NCI-H187 treated with DMSO at 0.1 percent for 48 hours (cell line): ENCODE data around the gene DERA.
"Not testable (repeated sequence)": the region's sequence is repeated elsewhere in the genome, so short reads cannot be mapped to it uniquely, and the experiment has no call there.

Source experiments
- DNase-seq: peaks from one replicate; lab custom pipeline; 2025; lab: John Stamatoyannopoulos, UW

Gene DERA

GRCh38 chr12:16008421-16008824 is 97.3 kb downstream of the DERA start:
- no peak for DNase-seq

DNA sequence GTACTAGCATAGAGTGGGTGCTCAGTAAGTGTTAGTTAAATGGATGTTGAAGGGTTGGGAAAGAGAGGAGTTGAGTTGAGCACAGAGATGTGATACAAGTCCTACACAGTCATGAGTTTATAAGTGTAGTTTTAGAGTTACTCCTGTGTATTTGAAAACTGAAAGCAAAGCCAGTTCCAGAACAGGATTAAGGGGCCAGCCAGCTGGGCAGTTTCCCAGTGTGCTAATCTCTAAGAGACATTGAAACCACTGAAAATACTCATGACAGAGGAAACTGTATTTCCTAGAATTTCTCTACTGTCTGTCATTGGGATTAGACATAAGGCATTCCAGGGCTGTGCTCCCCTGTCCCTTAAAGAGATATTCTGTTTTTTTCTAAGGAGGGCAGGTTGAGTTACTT is 101.0 kb downstream of the DERA start:
- no peak for DNase-seq

GRCh38 chr12:16013722-16014121 is 102.6 kb downstream of the DERA start:
- DNase-seq: not testable (repeated sequence)

GRCh38 chr12:16014394-16014793 is 103.3 kb downstream of the DERA start:
- not testable (repeated sequence) for DNase-seq

DNA sequence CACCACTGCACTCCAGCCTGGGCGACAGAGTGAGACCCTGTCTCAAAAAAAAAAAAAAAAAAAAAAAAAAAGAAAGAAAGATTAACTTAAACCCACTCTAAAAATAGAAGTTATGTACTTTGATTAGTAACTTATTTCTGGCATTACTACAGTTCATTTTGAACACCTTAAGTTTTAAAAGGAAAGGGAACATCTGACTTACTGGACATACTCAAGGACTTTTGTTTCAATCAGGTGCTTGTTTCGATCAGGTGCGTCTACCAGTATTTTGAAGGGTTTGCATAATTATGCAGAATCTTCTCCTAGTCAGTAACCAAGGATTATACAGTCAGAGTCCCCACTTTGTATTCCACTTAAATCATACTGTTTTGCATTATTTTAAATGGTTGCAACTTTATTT is 105.6 kb downstream of the DERA start:
- no peak for DNase-seq

DNA sequence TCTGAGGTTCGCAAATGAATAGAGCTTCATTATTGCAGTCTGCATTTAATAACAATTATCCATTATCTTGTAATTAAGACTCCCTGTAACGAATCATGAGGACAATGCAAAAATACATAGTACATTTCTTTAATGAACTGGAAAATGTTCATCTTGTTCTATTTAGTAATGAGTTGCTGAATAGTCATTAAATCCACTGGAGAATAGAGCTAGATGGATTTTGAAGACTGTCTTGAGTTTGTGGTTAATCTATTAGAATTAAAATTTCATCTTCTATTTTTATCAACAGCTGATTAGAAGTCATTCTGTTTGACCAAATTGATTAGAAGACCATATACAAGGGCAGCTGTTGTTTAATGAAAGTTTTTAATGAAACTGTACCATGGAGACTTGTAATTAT is 107.2 kb downstream of the DERA start:
- DNase-seq: no peak

GRCh38 chr12:16019136-16019535 is 108.0 kb downstream of the DERA start:
- DNase-seq: no peak

- no peak for DNase-seq
Observed at GRCh38 chr12:16020031-16020430, 108.9 kb downstream of the DERA start.

DNA sequence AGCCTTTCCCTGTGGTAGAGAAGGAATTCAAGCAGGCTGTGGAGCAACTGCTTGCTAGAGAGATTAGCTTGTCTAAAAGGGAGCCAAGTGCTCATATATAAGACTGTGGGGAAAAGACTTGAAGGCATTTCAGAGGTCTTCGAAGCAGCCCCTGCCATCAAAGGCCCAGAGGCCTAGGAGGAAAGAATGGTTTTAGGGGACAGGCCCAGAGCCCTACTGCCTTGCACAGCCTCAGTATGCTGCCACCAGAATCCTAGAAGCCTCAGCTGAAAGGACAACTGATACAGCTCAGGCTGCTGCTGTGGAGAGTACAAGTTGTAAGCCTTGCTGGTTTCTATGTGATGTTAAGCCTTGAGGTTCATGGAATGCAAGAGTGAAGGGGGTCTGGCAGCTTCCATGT is 109.9 kb downstream of the DERA start:
- no peak for DNase-seq

- no peak for DNase-seq
Observed at GRCh38 chr12:16021676-16022075, 110.5 kb downstream of the DERA start.

GRCh38 chr12:16027002-16027401 is 115.9 kb downstream of the DERA start:
- no peak for DNase-seq

- no peak for DNase-seq
Observed at GRCh38 chr12:16030744-16031143, 119.6 kb downstream of the DERA start.

DNA sequence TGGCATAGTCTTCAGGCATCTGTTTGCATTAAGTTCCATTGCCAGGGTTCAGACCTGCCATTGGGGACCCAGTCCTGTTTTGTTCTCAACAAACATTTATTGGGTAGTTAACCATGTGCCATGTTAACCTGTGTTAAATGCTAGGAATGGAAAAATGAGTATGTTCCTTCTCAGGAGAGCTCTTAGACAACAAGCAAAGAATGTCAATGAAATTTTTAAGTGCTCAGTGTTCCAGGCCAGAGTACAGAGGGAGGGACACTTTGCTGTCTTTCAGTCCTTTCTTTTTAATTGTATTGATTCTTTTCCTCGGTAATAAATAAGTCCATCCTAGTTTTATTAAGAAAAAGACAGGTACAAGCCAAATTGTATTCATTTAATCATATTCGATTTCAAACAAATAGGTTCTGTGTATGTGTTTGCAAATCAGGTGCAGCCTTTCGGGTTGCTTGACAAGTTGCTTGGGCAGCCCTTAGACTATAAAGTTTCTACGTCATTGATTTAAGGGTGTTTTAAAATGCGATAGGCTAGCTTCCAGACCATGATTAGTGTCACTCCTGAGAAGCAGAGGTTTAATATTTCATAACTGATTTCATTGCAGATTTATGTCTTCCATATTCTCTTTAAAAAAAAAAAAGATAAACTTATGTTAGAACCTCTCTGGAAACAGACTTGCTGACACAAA is 123.1 kb downstream of the DERA start:
- no peak for DNase-seq

GRCh38 chr12:16036073-16036472 is 124.9 kb downstream of the DERA start:
- no peak for DNase-seq

GRCh38 chr12:16037533-16037932 is 126.4 kb downstream of the DERA start:
- DNase-seq: no peak

GRCh38 chr12:16043480-16043879 is 132.3 kb downstream of the DERA start:
- DNase-seq: no peak

DNA sequence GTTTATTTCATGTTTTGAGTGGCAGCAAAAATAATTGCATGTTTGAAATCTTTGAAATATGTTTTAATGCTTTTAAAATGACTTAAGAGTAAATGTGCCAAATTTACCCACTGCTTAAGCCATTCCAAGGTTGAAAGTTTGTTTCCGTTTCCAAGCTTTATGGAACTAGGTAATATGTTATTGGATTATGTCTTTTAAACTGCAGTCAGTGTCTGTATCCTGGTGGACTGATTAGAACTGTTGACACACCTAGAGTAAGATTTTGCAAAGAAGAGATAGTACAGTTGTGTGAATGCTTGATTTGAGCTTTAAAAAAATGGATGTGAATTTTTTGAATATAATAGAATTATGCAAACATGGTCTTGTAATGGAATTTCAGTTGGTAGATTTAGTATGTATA is 135.1 kb downstream of the DERA start:
- no peak for DNase-seq

DNA sequence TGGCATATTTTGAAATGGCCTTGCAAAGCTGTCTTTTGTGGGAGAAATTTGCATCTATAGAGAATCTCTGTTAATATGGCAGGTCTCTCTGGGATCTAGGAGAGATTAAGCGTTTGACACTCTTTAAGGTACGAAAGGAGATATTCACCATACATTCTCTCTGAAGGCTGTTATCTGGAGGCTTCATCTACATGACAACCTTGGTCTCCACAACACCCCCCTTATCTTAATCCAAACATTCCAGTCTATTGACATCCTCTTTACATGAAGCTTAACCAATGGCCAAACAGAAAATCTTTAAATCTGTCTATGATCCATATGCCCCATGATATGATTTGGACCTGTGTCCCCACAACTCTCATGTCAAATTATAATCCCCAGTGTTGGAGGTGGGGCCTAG is 137.4 kb downstream of the DERA start:
- no peak for DNase-seq

DNA sequence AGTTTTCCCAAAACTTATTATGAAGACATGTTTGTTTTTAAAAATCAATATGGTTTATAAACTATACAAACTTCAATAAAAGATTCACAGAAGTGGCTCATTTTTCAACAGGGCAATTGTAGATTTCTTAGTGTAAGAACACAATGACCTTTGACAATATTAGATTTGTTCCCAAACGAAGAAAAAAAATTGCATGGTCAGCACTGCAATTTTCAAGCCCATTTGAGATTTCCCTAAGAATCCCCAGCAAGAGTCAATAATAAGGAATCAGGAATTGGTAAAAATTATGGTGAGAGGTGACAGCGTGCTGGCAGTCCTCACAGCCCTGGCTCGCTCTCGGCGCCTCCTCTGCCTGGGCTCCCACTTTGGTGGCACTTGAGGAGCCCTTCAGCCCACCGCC is 145.8 kb downstream of the DERA start:
- DNase-seq: no peak

DNA sequence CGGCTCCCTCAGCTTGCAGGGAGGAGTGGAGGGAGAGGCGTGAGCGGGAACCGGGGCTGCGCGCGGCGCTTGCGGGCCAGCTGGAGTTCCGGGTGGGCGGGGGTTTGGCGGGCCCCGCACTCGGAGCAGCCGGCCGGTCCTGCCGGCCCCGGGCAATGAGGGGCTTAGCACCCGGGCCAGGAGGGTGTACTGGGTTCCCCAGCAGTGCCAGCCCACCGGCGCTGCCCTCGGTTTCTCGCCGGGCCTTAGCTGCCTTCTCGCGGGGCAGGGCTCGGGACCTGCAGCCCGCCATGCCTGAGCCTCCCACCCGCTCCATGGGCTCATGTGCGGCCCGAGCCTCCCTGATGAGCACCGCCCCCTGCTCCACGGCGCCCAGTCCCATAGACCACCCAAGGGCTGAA is 146.2 kb downstream of the DERA start:
- DNase-seq: not testable (repeated sequence)

DNA sequence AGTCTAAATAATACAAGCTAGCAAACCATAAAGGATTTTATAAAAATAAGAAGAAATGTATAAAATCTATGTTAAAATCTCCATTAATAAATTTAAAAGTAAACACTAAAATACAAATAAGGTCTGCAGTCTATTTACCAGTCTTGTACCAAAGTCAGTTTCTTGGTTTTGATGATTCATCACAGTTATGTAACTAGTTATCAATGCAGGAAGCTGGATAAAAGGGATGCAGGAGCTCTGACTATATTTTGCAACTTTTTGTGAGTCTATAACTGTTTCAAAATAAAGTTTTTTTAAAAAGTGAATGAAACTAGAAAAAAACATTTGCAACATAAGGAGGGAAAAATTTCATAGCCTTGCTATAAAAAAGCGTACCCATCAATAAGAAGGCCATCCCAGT is 151.5 kb downstream of the DERA start:
- no peak for DNase-seq

DNA sequence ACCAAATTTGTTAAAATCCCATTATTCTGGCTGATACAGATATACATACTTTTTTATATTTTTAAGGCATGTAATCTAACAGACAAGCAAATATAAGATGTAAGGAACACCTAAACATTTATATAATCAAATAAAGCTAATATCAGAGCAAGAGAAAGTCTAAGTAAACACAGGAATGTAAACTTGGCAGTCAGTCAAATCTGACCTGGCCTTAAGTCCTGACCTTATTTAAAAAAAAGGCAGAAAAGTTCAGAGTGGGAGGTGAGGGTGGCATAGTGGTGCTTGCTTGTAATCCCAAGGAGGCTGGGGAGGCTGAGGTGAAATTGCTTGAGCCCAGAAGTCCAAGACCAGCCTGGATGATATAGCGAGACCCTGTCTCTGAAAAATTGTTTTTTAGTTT is 152.6 kb downstream of the DERA start:
- no peak for DNase-seq

DNA sequence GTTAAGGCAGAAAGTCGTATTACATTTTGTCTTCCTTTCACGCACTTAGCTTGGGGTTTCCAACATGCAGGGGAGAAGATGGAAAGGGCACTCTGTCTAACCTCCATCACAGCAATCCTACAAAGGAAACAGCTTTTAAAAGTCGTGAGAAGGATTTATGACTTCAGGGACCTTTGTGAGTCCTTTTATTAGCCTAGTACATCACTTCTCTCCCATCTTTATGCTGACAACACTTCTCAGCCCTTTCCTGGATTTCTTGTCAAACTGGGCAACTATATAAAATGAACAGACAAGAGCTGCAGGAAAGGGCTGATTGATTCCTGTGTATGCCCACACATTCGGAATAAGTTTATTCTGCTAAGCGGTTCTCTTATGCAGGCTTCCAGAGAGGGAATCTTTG is 159.0 kb downstream of the DERA start:
- DNase-seq: no peak

GRCh38 chr12:16072678-16073077 is 161.5 kb downstream of the DERA start:
- no peak for DNase-seq

DNA sequence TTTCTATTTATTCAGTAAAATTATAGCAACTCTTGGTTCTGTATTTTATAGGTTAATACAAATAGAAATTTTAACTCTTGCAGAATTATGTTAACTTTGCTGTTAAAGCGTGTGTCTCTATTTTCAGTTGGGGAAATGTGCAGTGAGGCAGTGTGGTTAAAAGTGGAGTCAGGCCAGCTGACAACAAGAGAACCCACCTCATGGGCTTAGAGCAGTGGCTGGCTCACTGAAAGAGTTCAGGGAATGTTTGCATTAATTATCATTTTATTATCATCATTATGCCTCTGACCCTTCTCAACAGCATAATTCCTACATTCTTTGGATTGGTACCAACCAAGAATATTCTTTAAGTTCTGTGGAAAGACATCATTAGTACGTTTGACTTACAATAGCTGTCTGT is 163.8 kb downstream of the DERA start:
- DNase-seq: no peak
